ENCODE results near the gene TTC22.

Gene TTC22

DNA sequence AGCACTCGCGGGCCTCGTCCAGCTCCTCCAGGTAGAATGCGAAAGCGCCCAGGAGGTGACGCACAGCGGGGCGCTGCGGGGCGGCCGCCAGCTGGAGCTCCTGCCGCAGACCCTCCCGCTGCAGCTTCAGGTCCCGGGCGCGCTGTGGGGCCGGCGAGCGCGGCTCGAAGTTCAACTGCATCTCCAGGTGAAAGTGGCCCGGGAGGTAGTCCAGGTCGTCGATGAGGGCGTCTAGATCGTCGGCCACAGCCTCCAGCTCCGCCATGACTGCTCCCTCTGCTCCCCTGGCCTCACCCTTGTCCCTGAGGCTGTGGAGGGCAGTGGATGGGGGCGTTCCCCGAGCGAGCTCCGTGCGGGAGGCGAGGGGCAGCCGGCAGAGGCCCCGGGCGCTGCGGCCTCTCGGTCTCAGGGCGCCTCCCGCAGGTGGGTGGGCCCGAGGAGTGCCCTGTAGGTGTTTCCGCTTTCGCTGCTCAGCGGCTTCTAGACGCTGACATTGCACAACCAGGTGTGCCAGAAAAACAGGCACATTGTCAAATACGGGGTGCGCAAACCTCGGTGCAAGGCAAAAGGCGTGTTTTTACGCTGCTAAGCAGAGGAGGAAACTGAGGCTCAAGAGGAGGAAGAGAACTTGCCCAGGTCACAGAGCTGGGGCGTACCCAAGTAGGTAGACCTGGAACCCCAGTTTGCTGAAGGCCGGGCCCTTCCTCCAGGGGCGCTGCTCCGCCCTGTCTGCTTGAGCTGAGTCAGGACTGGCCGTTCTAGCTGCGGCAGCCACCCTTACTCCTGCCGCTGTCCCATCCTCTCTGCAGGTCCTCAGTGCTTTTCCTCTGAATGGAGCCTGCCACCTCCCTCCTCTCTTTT is at the start of gene TTC22:
TSS of gene TTC22 (minus strand) at position 425 of the 861 bp plus-strand sequence. CDS start at position 265, 160 bp downstream.
- peak; percentile 76 for DNase-seq (ENCODE audit: low spot score)

DNA sequence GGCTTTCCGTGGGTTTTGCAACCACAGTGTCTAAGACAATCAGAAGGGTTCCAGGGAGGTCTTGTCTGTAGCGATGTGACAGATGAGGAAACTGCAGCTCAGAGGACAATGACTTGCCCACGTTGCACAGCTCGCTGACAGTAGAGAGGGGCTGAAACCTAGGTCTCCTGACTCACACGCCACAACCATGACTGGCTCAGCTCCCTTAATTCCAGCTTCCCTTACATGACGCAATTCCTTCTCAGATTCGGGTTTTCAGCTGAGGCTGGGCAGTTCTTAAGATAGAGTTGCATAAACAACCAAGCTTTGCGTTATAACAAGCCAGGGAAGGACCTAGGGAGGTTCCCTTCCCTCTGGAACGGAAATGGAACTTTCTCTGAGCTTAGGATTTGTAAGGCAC is 49.6 kb upstream of the TTC22 start:
- no peak for DNase-seq (ENCODE audit: low spot score)

DNA sequence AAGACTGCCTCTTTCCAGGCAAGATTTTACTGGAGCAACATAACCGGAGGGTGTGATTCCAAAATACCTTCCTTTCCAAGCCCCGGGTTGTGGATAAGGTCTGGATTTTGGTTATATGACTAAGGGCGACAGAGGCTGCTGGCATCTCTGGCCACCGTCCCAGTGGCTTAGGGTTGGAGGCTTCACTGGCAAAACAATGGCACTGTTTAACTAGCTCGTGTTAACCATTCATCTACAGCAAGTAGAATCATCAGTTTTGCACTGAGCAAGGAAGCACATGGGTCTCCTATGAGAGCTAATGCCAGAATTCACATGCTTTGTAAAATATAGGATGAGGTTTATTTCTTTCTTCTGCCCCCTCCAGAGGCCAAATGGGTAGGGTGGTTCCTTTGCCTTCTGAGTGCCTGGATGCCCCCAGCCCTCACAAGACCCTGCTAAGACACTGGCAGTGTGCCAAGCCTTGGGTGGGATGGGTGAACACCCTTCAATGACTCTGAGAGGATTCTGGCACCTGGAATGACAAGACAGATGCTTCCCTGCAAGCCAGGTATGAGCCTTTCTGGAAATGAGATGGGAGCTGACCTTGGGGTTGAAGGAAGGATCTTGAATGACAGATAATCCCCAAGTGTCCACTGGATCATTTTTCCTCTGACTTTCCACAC is 49.1 kb upstream of the TTC22 start:
- DNase-seq (ENCODE audit: low spot score) = no peak

DNA sequence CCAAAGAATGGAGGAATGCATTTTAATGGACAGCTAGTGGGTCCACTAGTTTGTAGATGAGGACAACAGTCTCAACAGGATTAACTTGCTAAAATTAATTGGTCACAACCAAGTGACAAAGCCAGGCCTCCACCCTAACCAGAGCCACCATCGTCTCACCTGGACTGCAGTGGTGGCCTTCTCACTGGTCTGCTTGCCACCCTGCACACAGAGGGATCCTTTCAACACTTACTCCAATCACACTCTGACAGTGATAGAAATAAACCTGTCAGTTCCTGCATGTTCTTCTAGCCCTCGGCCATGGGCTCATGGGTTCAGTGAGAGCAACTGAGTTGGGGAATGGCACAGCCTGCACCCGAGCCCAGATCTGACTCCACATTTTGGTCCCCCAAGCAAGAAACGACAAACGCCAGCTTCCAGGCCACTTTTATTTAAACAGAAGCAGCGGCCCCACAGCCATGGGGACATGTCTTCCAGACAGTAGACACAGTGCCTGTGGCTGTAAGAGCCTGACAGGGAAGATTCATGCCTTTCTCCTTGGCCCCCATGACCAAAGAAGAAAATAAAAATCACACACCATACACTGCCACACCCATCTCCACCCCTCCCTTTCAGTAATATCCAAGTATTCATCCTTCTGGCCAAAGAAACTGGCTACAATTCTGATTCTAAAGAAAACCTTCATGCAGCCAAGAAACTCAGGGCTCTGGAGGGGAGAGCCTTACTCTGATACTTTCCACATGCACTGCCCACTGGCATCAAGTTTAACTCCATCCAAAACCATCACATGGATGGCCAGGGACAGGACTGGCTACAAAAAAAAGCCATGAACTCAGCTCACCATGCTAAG is 48.3 kb upstream of the TTC22 start:
- DNase-seq (ENCODE audit: low spot score) = no peak

DNA sequence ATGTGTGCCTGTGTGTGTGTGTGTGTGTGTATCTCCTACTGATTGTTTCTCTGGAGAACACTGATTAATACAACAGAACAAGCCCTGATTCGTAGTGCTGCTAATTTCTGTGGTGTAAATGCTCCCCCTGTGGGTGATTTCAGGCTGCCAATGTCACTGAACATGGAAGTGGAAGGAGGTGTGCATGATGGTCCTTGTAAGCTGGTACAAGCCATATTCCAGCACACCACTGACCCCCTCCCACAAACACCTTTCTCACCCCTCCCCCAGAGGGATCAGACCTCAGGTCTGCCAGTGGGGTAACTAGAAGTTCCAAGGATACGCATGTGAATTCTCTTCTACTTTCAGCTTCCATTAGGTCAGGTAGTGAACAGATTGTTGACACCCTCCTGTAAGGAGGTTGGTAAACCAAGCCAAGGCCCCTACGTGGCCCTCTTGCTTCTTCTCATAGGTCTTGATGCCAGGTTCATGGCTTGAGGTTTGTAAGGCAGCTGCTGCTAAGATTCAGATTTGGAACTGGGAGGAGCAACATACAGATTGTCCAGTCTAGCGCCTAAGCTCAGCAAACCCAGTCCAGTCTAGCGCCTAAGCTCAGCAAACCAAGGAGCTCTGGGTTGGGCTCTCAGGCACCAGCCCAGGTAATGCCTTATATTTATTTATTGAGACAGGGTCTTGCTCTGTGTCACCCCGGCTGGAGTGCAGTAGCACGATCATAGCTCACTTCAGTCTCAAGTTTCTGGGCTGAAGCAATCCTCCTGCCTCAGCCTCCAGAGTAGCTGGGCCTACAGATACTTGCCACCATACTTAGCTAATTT is 47.2 kb upstream of the TTC22 start:
- no peak for DNase-seq (ENCODE audit: low spot score)

DNA sequence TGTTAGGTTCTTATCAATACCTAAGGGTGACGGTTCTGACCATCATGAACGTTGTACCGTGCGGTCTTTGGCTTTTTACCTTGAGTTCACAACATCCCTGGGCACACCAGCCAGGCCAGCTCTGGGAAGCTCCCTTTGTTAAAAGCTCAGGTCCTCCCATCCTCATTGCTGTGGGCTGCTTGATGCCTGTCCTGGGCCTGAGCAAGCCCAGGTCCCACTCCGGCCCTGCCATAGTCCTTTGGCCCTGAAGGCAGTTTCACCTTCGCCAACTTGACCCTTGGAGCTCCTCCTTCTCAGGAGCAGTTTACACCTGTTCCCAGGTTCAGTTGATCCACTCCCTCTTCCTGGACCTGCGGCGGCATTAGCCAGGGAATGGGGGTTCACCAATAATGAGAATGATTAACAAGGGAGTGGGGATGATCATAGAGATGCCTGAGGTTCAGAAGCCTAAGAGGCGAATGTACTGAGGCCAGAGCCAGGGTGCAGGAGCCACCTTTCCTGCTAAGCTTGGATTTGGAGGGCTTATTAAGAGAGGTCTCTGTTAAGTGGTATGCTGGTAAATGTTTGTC is 45.7 kb upstream of the TTC22 start:
- DNase-seq (ENCODE audit: low spot score) = no peak

DNA sequence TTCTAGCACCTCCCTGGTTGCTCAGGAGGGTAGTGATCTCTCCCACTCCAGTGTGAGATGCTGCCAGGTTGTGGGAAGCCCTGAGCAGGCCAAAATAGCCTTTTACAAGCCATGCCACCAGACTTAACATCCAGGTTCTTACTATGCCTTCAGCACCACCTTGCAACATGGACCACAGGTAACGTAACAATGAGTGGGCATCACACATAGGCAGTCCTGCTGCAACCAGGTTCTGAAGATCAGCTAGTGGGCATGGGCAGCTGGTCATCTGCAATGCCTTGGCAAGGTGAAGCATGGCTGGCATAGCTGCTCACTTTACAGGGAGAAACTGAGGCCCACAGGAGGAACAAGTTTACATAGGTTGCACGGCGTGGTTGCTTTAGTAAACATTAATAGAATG is 45.2 kb upstream of the TTC22 start:
- no peak for DNase-seq (ENCODE audit: low spot score)

DNA sequence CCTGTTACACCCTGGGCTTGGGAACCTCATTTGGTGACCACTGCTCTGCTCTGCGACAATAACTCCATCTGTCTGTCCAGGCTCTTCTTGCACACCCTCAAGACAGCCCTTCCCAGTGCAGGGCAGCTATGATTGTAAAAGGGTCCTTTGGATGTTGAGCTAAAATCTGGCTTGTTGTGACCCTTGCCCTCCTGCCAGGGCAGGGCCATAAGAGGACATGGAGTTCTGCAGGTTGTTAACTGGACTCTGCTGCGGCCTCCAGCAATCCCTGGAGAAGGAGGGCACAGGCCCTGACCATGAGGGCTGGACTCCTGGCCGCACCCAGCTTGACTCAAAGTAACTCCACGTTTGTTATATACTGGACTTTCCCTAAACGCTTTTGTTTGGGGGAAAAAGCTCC is 44.6 kb upstream of the TTC22 start:
- no peak for DNase-seq (ENCODE audit: low spot score)

DNA sequence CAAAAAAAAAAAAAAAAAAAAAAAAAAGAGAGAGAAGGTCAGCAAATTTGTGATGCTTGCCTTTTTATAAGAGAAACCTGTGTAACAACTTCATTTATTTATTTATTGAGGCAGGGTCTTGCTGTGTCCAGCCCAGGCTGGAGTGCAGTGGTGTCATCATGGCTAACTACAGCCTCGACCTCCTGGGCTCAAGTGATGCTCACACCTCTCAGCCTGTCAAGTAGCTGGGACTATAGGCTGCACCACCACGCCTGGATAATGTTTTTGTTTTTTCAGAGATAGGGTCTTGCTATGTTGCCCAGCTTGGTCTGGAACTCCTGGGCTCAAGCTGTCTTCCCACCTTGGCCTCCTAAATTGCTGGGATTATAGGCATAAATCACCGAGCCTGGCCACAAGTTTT is 43.4 kb upstream of the TTC22 start:
- DNase-seq (ENCODE audit: low spot score) = no peak

DNA sequence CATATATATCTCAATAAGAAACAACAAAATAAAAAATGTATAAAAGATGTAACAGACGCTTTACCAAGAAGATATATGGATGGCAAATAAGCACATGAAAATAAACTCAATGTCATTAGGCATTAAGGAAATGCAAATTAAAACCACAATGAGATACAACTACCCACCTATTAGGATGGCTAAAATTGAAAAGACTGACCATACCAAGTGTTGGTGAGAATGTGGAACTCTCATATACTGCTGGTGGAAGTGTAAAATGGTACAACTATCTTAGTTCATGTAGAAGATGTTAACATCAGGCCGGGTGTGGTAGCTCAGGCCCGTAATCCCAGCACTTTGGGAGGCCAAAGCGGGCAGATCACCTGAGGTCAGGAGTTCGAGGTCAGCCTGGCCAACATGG is 42.3 kb upstream of the TTC22 start:
- DNase-seq (ENCODE audit: low spot score) = no peak

DNA sequence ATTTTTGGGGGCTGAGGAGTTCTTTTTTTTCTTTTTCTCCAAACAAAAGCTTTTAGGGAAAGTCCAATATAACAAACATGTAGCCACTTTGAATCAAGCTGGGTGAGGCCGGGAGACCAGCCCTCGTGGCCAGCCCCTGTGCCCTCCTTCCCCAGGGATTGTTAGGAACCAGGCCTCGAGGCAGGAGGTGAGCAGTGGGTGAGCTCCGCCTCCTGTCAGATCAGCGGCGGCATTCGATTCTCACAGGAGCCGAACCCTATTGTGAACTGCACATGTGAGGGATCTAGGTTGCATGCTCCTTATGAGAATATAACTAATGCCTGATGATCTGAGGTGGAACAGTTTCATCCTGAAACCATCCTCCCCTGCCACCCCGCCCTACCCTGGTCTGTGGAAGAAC is 41.8 kb upstream of the TTC22 start:
- no peak for DNase-seq (ENCODE audit: low spot score)

DNA sequence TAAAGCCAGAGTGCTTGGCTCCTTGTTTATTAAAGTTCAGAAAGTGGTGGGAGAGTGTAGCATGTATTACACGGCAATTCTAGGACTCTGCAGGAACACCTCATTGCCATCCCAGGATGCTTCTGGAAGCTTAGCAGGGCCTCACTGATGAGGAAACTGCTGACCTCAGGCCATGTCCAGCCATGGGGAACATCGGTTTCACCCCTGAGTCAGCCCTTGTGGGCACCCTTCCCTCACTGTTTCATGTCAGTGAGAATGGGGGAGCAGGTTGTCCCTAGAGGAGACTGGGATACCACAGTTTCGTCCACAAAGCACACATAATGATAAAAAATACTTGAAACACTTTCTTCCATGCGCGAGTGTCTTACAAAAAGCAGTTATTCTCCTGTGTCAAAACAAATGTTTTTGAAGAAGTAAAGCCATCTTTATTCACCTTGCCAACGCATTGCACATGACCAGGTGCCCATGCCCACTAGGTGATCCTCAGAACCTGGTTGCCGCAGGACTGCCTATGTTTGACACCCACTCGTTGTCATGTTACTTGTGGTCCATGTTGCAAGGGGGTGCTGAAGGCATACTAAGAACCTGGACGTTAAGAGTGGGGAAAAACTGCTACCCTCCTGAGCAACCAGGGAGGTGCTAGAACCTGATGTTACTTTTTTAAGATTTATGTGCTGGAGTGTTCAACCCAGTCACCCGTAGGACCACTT is 41.2 kb upstream of the TTC22 start:
- no peak for DNase-seq (ENCODE audit: low spot score)

DNA sequence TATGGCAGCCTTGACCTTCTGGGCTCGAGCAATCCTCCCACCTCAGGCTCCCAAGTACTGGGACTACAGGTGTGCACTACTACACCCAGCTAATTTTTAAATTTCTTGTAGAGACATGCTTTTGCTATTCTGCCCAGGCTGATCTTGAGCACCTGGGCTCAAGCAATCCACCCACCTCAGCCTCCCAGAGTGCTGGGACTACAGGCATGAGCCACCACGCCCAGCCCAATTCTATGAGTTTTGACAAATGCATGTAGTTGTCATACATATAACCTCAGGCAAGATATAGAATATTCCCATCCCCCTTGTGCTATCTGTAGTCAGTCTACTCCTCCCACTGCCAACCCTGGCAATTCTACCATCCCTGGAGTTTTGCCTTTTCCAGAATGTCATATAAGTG is 38.7 kb upstream of the TTC22 start:
- DNase-seq (ENCODE audit: low spot score) = no peak

DNA sequence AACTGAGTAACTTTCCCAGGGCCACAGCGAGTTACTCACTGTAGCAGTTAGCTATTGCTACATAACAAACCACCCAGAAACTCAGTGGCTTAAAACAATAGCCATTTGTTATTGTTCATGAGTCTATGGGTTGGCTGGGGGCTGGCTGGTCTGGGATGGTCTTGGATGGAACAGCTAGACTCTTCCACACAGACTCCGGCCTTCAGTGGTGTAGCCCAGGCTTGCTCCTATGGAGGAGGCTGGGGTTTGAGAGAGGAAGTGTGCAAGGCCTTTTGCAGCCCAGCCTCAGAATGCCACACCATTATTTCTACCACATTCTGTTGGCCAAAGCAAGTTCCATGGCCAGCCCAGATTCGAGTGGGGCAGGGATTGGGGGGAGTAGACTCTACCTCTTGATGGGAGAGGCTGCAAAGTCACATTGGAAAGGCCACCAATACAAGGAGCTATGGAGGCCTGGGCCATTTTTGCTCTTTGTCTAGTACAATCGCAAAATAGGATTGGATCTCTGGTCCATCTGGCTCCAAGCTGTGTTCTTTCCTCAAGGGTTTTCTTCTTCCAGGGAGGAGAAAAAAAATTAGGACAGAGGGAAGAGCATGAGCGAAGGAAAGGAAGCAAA is 37.5 kb upstream of the TTC22 start:
- DNase-seq (ENCODE audit: low spot score) = no peak

DNA sequence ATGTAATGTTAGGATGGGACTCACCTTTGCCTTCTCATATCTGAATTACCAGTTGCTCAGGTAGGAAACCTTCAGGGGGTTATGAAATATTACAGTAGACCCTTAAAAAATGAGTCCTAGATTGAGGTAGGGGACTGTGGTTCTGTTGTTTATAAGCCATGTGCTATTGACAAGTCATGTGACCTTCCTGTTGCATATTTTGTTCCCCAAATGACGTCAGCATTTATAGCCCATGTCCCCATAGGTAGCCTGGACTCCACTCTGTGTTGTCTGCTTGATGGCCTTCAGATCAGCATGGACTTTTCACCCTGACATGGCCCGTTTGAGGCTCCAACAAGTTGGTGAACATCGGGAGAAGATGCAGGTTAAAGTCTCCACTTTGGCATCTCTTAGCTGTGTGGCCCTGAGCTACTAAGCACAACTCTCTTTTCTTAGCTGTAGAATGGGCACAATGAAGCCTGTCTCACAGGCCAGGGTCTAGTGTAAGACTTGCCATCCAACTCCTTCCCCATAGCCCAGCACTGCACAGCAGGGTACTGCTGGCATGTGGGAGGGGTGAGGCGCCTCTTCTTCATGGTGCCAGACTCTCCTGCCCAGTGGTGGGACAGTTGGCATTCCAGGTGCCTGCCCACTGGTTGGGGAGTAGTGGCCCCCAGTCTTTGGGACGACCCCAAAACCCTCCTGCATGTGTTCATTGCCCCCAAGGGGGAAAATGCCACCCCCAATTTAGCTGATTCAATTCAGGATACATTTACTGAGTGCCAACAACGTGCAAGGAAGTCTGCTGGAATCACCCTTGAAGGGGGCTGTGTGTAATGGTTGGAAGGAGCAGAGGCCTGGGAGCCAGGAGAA is 36.1 kb upstream of the TTC22 start:
- no peak for DNase-seq (ENCODE audit: low spot score)

DNA sequence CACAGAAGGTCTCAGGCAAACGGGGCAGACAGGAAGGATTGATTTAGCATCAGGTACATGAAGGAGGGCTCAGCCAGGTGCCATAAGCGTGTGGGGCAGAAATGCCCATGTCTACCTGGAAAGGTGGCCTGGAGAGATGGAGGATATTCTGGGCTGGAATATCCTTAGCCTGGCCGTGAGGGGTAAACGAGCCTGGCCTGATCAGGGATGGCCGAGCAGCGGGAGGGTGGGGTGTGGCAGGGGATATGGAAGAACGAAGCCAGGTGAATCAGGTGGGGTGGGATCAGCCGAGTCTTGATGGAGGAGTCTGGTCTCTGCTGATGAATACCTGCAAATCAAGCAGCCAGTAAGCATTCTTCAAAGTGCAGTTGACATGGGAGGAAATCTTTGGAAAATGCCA is 35.5 kb upstream of the TTC22 start:
- no peak for DNase-seq (ENCODE audit: low spot score)

DNA sequence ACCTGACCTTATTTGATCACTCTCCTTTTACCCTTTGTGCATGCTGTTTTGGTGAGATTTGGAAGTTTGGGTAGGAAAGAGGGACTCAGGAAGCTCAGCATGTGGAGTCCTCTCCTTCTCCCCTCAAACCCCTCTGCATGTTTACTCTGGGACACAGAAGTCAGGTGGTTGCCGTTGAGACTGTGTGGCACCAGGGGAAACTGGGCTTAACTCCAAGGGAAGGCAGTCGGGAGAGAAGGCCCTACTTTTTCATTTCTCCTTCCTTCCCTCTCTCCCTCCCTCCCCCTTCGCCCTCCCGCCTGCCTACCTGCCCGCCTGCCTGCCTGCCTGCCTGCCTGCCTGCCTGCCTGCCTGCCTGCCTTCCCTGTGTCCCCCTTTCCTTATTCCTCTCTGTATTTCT is 34.8 kb upstream of the TTC22 start:
- DNase-seq (ENCODE audit: low spot score) = no peak

DNA sequence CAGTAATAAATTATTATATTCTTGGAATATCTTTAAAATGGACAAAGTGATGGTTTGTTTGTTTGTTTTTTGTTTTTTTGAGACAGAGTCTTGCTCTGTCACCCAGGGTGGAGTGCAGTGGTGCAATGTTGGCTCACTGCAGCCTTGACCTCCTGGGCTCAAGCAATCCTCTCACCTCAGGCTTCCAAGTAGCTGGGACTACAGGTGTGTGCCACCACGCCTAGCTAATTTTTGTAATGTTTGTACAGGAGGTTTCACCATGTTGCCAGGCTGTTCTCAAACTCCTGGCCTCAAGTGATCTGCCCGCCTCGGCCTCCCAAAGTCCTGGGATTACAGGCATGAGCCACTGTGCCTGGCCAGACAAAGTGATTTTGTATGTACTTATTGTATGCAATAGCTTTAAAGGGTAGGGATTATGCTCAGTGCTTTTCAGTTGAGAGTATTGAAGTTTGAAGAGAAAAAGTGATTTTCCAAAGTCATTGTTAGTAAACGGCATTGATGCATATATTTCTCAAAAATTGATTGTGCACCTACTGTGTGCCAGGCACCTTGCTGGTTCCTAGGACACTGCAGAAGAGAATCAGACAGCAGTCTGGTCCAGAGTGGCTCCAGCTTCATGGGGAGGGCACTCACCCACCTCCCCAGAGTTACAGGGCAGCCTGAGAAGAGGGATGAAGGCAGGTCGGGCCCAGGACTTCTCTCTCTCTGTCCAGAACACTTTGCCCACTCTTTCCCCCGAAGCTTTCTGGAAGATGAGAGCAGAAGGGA is 34.2 kb upstream of the TTC22 start:
- DNase-seq (ENCODE audit: low spot score) = no peak
